HG02588 (cell line): ENCODE results near the gene FTCD.
"Not testable (repeated sequence)": the region's sequence is repeated elsewhere in the genome, so short reads cannot be mapped to it uniquely, and the experiment has no call there.

Experiments
- ATAC-seq: cut with Tn5 transposase; IDR thresholded peaks from one replicate; pipeline ENCODE4 v1.9.1; 2021; ENCODE audit warnings: mild to moderate bottlenecking, moderate library complexity; ENCODE audit not compliant: unreplicated experiment

FTCD gene

DNA sequence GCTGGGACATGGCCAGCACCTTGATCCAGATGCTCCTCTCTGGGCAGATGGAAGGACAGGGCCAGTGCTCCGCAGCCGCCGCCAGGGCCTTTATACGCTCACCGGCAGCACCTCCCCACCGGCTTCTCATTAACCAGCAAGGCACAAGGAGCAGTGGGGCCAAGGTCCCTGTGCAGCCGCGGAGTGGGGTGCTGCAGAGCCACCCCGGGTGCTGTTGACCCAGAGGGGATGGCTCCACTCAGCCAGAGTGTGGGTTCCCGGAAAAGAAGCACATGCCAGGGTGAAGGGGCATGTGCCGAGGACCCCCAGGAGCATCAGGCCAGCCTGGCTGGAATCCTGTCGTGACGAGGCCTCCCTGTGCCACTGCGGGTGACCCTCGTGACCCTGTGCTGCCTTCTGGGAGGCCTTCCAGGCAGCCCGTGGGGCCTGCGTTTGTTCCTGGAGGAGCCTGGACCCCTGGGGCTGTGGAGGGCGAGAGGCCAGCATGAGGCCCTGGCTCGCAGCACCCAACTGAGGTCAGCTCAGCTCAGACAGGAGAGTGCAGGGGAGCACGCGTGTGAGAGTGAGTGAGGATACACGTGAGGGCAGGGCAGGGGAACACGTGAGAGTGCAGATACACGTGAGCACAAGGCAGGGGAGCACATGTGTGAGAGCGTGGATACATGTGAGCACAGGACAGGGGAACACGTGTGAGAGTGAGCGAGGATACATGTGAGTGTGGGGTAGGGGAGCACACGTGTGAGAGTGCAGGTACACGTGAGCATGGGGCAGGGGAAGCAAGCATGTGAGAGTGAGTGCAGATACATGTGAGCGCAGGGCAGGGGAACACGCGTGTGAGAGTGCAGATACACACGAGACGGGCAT is at the start of gene FTCD:
FTCD (minus strand) TSS at position 66 of the 864 bp plus-strand sequence; CDS start at position 10, 56 bp downstream.
- ATAC-seq = no peak

DNA sequence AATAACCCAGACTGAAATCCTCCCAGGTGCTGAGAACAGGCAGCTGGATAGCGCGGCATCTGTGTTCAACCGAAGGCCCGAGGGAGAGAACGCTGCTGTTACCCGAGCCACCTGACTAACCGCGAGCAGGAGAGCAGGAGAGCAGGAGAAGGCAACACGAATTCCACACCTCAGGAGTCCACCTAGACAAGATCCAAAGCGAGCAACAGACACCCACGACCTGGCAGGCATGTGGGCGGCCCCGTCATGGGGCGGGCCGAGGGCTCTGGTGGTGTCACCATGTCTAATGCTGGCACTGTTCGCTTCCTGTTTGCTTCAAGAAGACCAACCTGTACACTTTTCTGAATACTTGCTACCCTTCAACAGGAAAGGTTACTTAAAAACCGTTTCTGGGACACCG is 49.8 kb upstream of the FTCD start:
- ATAC-seq = no peak

- no peak for ATAC-seq
These were observed 47.8 kb upstream of the FTCD start for GRCh38 chr21:46203203-46203600.

GRCh38 chr21:46202592-46203202 is 47.3 kb upstream of the FTCD start:
- no peak for ATAC-seq

DNA sequence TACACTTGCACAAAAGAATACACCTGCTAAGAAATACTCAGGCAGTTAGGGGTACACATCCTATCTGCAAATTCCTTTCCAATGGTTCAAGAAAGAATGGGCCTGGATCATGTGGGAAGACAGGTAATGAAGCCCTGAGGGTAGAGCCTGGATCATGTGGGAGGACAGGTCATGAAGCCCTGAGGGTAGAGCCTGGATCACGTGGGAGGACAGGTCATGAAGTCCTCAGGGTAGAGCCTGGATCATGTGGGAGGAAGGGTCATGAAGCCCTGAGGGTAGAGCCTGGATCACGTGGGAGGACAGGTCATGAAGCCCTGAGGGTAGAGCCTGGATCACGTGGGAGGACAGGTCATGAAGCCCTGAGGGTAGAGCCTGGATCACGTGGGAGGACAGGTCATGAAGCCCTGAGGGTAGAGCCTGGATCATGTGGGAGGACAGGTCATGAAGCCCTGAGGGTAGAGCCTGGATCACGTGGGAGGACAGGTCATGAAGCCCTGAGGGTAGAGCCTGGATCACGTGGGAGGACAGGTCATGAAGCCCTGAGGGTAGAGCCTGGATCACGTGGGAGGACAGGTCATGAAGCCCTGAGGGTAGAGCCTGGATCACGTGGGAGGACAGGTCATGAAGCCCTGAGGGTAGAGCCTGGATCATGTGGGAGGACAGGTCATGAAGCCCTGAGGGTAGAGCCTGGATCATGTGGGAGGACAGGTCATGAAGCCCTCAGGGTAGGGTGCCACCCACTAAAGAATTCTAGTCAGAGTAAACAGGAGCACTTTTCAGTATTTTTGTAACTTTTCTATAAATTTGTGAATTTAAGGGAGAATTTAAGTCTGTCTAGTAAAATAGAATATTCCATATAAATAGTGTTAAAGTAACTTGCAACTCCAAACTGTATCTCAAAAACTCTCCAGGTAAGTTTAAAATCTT is 45.8 kb upstream of the FTCD start:
- not testable (repeated sequence) for ATAC-seq

DNA sequence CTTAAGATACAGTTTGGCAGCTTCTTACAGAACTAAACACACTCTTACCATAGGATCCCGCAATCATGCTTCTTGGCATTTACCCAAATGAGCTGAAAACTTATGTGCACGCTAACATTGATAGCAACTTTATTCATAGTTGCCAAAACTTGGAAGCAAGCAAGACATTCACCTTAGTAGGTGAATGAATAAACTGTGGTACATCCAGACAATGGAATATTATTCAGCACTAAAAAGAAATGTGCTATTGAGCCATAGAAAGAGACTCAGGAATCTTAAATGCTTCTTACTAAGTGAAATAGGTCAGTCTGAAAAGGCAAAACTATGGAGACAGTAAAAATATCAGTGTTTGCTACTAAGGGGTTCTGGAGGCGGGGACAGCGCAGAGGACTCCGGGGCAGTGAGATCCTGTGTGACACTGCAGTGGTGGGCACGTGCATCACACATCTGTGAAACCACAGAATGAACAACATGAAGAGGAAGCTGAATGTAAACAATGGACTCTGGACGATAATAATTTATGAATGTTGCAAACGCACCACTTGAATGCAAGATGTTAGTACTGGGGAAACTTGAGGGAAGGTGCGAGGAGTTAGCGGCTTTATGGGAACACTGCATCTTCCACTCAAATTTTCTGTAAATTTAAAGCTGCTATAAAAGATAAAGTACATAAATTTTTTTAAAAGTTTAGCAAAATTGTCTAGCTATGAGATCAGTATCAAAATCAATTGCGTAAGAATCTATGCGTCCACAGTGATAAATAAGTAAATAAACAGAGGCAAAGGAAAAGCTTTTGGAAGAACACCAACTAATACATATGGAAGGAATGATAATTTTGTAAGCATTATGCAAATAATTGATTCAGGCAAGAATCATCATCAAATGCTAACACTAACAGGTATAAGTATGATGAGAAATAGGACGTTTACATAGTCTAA is 44.3 kb upstream of the FTCD start:
- no peak for ATAC-seq

DNA sequence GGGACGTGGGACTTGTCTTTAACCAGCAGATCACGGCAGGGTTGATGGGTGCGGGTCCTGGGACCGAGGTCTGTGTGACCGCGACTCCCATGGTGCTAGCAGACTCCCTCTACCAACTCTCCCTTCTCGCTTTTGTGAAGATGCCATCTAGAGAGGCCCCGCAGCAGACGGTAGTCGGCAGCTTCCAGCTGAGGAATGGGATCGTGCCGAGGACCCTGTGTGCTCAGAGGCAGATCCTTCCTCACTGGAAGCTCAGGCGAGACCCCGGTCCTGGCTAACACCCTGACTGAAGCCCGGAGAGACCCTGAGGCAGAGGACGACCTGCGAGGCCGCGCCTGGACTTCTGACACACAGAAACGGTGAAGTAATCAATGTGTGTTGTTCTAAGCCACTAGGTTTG is 41.4 kb upstream of the FTCD start:
- no peak for ATAC-seq

GRCh38 chr21:46195595-46196195 is 40.3 kb upstream of the FTCD start:
- no peak for ATAC-seq

DNA sequence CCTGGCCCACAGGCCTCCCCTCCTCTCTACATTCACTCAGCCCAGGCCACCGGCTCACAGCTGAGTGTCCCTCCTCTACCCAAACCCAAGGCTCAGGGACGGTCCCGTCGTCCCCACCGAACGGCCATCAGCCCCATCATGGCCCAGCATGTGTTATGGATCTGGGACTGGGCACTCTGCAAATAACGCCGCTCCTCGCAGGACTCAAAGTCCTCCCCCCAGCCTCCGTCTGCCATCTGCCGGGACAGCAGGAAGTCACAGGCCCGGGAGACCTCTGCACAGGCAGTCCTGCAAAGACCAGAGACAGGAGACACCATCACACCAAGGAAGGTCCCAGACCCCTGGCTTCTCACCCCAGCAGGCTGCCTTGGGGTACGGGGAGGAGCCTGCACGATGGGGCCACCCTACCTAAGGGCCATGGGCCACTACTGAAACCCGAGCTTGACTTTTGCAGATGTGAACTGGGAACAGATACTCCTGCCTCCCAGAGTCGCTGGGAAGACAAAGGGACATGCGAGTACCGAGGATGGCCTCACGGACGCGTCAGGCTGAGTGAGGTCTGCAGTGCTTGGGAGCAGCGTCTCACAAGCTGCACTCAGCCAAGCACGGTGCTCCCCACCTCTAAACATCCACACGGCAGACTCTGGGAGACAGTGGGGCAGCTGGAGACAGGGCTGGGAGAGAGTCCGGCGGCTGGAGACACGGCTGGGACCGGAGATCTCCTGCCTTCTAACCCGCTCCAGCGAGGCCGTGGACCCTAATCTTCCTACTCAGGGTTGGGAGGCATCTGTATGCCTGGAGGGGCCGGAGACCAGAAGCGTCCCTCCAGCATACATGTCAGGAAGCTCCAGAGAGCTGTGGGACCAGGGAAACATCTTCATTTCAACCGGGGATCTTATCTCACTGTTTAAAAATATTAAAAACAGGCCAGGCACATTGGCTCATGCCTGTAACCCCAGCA is 39.3 kb upstream of the FTCD start:
- ATAC-seq = no peak

DNA sequence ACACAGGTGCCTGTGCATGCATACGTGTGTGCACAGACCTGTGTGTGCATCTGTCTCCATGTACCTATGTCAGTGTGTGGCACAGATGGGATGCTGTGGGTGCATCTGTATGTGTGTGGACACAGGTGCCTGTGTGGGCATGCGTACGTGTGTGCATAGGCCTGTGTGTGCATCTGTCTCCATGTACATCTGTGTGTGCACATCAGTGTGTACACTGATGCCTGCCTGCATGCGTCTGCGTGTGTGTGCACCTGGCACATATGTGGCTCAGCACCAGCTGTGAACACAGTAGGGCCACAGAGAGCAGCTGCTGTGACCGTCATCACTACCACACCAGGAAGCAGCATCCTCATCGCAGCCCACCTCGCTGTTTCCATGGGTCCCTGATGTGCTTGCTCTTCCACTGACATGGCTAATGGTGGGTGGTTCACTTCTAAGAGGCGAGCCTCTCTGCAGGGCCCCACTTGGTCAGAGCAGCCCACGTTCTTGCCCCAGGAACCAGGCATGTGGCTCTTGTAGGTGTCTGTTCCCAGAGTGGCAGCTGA is 38.5 kb upstream of the FTCD start:
- ATAC-seq = no peak

GRCh38 chr21:46191686-46192575 is 36.6 kb upstream of the FTCD start:
- no peak for ATAC-seq

- no peak for ATAC-seq
These were observed 35.9 kb upstream of the FTCD start for GRCh38 chr21:46191257-46191685.

- no peak for ATAC-seq
These were observed 35.2 kb upstream of the FTCD start for GRCh38 chr21:46190491-46191131.

- no peak for ATAC-seq
These were observed 34.6 kb upstream of the FTCD start for GRCh38 chr21:46189959-46190490.

DNA sequence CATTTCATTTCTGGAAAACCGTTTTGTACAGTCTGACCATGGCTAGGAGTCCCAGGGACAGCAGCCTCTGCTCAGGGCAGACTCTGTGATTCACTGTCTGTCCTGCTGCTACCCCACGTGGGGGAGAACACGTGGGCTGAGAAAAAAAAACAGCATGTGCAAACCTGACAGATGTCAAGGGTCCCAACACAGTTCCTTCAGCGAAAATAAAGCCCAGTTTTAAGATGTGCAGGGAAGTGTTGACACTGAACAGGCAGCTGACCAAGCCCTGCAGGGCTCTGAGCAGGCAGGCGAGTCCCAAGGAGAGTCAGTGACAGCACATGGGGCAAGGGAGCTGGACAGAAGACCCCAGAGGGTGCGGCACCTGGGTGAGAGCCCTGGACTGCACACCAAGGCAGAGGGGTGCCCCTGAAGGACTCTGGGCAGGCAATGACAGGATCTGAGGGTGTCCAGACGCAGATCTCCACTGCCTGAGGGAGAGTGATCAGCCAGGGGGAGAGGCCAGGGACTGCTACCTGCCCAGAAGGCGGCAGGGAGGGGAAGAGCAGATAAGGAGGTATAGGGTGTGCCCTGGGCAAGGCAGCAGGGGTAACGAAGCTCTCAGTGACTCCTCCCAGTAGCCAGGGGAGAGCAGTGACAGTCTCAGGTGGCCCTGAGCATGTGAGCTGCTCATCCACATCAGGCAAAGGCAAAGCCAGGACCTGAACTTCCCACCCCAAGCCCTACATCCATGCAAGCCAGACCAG is 34.0 kb upstream of the FTCD start:
- no peak for ATAC-seq
